RWPE2 (cell line): ENCODE measurements around the gene SLC1A3.

Source experiments
- ATAC-seq: fragments of 200-7000 bp; cut with Tn5 transposase; 3 replicates; pipeline ENCODE4 v1.9.1; 2021; ENCODE audit warnings: low read depth
- DNase-seq: peaks from one replicate; pipeline ENCODE4 v3.0.0-alpha.2; 2020; ENCODE audit warnings: low spot score
- H3K27ac ChIP-seq: fragments of 450-650 bp; 2 replicates; pipeline ENCODE4 v1.5.1; 2017; ENCODE audit warnings: mild to moderate bottlenecking; ENCODE audit not compliant: poor library complexity, severe bottlenecking
- H3K27me3 ChIP-seq: fragments of 250-450 bp; sonication (Bioruptor Pico); 2 replicates; pipeline ENCODE4 v1.5.1; 2021; ENCODE audit warnings: mild to moderate bottlenecking, moderate library complexity; ENCODE audit not compliant: insufficient read depth, poor library complexity, severe bottlenecking
- H3K36me3 ChIP-seq: fragments of 250-450 bp; sonication (Bioruptor Pico); 2 replicates; pipeline ENCODE4 v1.5.1; 2020; ENCODE audit warnings: low read depth, mild to moderate bottlenecking, moderate library complexity
- H3K4me1 ChIP-seq: fragments of 250-450 bp; sonication (Bioruptor Pico); 2 replicates; pipeline ENCODE4 v1.5.1; 2021; ENCODE audit warnings: mild to moderate bottlenecking, moderate library complexity; ENCODE audit not compliant: insufficient read depth, poor library complexity, severe bottlenecking
- H3K4me3 ChIP-seq: fragments of 250-450 bp; sonication (Bioruptor Pico); 2 replicates; pipeline ENCODE4 v1.5.1; 2021; ENCODE audit warnings: mild to moderate bottlenecking, moderate library complexity; ENCODE audit not compliant: severe bottlenecking
- H3K9me3 ChIP-seq: fragments of 250-450 bp; sonication (Bioruptor Pico); 2 replicates; pipeline ENCODE4 v1.5.1; 2021; ENCODE audit warnings: mild to moderate bottlenecking, moderate library complexity; ENCODE audit not compliant: severe bottlenecking
- CTCF ChIP-seq: fragments of 450-650 bp; IDR thresholded peaks from one replicate; pipeline ENCODE4 v1.5.1; 2017; ENCODE audit warnings: mild to moderate bottlenecking, moderate library complexity; ENCODE audit not compliant: poor library complexity, severe bottlenecking

Gene SLC1A3

GRCh38 chr5:36682499-36682898 is 76.1 kb downstream of the SLC1A3 start:
- ATAC-seq (no peak), DNase-seq (no peak)
- Histone ChIP-seq H3K9me3 (no peaks in the 10 kb centered on the region), H3K27me3 (no peaks in the 10 kb centered on the region), H3K36me3 (no peaks in the 10 kb centered on the region; the same call in 1 of the 2 replicates), H3K27ac (no peak overlapping the region), H3K4me3 (no peak overlapping the region), H3K4me1 (no peaks in the 10 kb centered on the region)
- TF ChIP-seq CTCF, result no peak

GRCh38 chr5:36683821-36684434 is 77.5 kb downstream of the SLC1A3 start:
- Histone ChIP-seq H3K27ac (no peak overlapping the region), H3K27me3 (no peaks in the 10 kb centered on the region), H3K9me3 (no peaks in the 10 kb centered on the region), H3K4me3 (no peak overlapping the region), H3K4me1 (no peaks in the 10 kb centered on the region), H3K36me3 (no peaks in the 10 kb centered on the region; the same call in 1 of the 2 replicates)
- TF ChIP-seq CTCF, result no peak
- DNase-seq (no peak), ATAC-seq (no peak)

GRCh38 chr5:36685631-36686288 is 79.4 kb downstream of the SLC1A3 start:
- DNase-seq (no peak), ATAC-seq (no peak)
- H3K4me1 ChIP-seq, result peaks cover 3% of the 10 kb centered on the region
- H3K27ac ChIP-seq, result no peak overlapping the region
- no peaks in the 10 kb centered on the region; the same call in 1 of the 2 replicates for H3K36me3 ChIP-seq
- no peak for TF ChIP-seq CTCF
- no peaks in the 10 kb centered on the region for H3K27me3 ChIP-seq
- H3K9me3 ChIP-seq, result no peaks in the 10 kb centered on the region
- no peak overlapping the region for H3K4me3 ChIP-seq

GRCh38 chr5:36686881-36687280 is 80.5 kb downstream of the SLC1A3 start:
- TF ChIP-seq CTCF, result no peak
- peaks cover 7% of the 10 kb centered on the region for H3K4me1 ChIP-seq
- DNase-seq (no peak), ATAC-seq (no peak)
- H3K36me3 ChIP-seq, result no peaks in the 10 kb centered on the region; the same call in 1 of the 2 replicates
- H3K9me3 ChIP-seq, result no peaks in the 10 kb centered on the region
- no peak overlapping the region for H3K27ac ChIP-seq
- H3K4me3 ChIP-seq, result no peak overlapping the region
- no peaks in the 10 kb centered on the region for H3K27me3 ChIP-seq

GRCh38 chr5:36688722-36689121 is 82.3 kb downstream of the SLC1A3 start:
- TF ChIP-seq CTCF, result peak; percentile 62
- Histone ChIP-seq H3K9me3 (no peaks in the 10 kb centered on the region), H3K36me3 (no peaks in the 10 kb centered on the region), H3K4me1 (peaks cover 7% of the 10 kb centered on the region), H3K4me3 (no peak overlapping the region), H3K27me3 (no peaks in the 10 kb centered on the region), H3K27ac (no peak overlapping the region)
- DNase-seq, result no peak
- no peak for ATAC-seq
